Measurements from ENCODE around the gene UVRAG.
"Not testable (repeated sequence)": the region's sequence is repeated elsewhere in the genome, so short reads cannot be mapped to it uniquely, and the experiment has no call there.

Gene UVRAG

GRCh38 chr11:75968021-75968625 is 153.1 kb downstream of the UVRAG start:
- DNase-seq (ENCODE audit: low spot score) = no peak

- no peak for DNase-seq (ENCODE audit: low spot score)
Observed at GRCh38 chr11:75969626-75970308, 154.8 kb downstream of the UVRAG start.

GRCh38 chr11:75973710-75974109 is 158.7 kb downstream of the UVRAG start:
- not testable (repeated sequence) for DNase-seq (ENCODE audit: low spot score)

- not testable (repeated sequence) for DNase-seq (ENCODE audit: low spot score)
Observed at GRCh38 chr11:75979075-75979474, 164.1 kb downstream of the UVRAG start.

GRCh38 chr11:75979479-75980027 is 164.5 kb downstream of the UVRAG start:
- not testable (repeated sequence) for DNase-seq (ENCODE audit: low spot score)

GRCh38 chr11:75980031-75980430 is 165.0 kb downstream of the UVRAG start:
- DNase-seq (ENCODE audit: low spot score) = no peak

- no peak for DNase-seq (ENCODE audit: low spot score)
Observed at GRCh38 chr11:75981546-75981945, 166.5 kb downstream of the UVRAG start.

GRCh38 chr11:75982309-75982708 is 167.3 kb downstream of the UVRAG start:
- no peak for DNase-seq (ENCODE audit: low spot score)

- no peak for DNase-seq (ENCODE audit: low spot score)
Observed at GRCh38 chr11:75986966-75987365, 172.0 kb downstream of the UVRAG start.

GRCh38 chr11:75993126-75993525 is 178.1 kb downstream of the UVRAG start:
- no peak for DNase-seq (ENCODE audit: low spot score)

- no peak for DNase-seq (ENCODE audit: low spot score)
Observed at GRCh38 chr11:75994616-75995015, 179.6 kb downstream of the UVRAG start.

- no peak for DNase-seq (ENCODE audit: low spot score)
Observed at GRCh38 chr11:75996523-75997442, 181.8 kb downstream of the UVRAG start.

GRCh38 chr11:76004400-76004799 is 189.4 kb downstream of the UVRAG start:
- DNase-seq (ENCODE audit: low spot score) = no peak

GRCh38 chr11:76005756-76006155 is 190.7 kb downstream of the UVRAG start:
- DNase-seq (ENCODE audit: low spot score) = no peak

- no peak for DNase-seq (ENCODE audit: low spot score)
Observed at GRCh38 chr11:76007166-76007565, 192.2 kb downstream of the UVRAG start.

- DNase-seq (ENCODE audit: low spot score) = no peak
Observed at GRCh38 chr11:76008474-76008873, 193.5 kb downstream of the UVRAG start.

GRCh38 chr11:76010051-76010450 is 195.0 kb downstream of the UVRAG start:
- DNase-seq (ENCODE audit: low spot score) = no peak

- DNase-seq (ENCODE audit: low spot score) = no peak
Observed at GRCh38 chr11:76013526-76013925, 198.5 kb downstream of the UVRAG start.

GRCh38 chr11:76023236-76024068 is 208.4 kb downstream of the UVRAG start:
- DNase-seq (ENCODE audit: low spot score) = no peak

GRCh38 chr11:76025068-76025467 is 210.1 kb downstream of the UVRAG start:
- DNase-seq (ENCODE audit: low spot score) = no peak

GRCh38 chr11:76025817-76026216 is 210.8 kb downstream of the UVRAG start:
- DNase-seq (ENCODE audit: low spot score) = no peak

GRCh38 chr11:76026281-76026680 is 211.3 kb downstream of the UVRAG start:
- no peak for DNase-seq (ENCODE audit: low spot score)

All from left forelimb (tissue), 1 donor.